Measurements from ENCODE around the gene WSB1.

The WSB1 gene

GRCh38 chr17:27281438-27281837, 12.5 kb upstream of the WSB1 start:
- DNase-seq = no peak

- DNase-seq = no peak
Observed at GRCh38 chr17:27282054-27282551, 11.8 kb upstream of the WSB1 start.

- no peak for DNase-seq
Observed at GRCh38 chr17:27283060-27283459, 10.9 kb upstream of the WSB1 start.

- DNase-seq = no peak
Observed at GRCh38 chr17:27283751-27284150, 10.2 kb upstream of the WSB1 start.

GRCh38 chr17:27284811-27285415, 9.0 kb upstream of the WSB1 start:
- no peak for DNase-seq

- DNase-seq = no peak
Observed at GRCh38 chr17:27285516-27285915, 8.4 kb upstream of the WSB1 start.

- DNase-seq = no peak
Observed at GRCh38 chr17:27288183-27288582, 5.7 kb upstream of the WSB1 start.

- DNase-seq = no peak
Observed at GRCh38 chr17:27289856-27290255, 4.1 kb upstream of the WSB1 start.

- peak; percentile 48 for DNase-seq
Observed at GRCh38 chr17:27290916-27291598, 2.9 kb upstream of the WSB1 start.

GRCh38 chr17:27293359-27293897, 486 bp upstream of the WSB1 start:
- DNase-seq = no peak

GRCh38 chr17:27294689-27295630, 1.0 kb downstream of the WSB1 start:
- peak; percentile 62 for DNase-seq

GRCh38 chr17:27295945-27296344, 2.0 kb downstream of the WSB1 start:
- no peak for DNase-seq

GRCh38 chr17:27296428-27296979, 2.6 kb downstream of the WSB1 start:
- no peak for DNase-seq

GRCh38 chr17:27299384-27300049, 5.6 kb downstream of the WSB1 start:
- DNase-seq = no peak

GRCh38 chr17:27303734-27304133, 9.8 kb downstream of the WSB1 start:
- no peak for DNase-seq

GRCh38 chr17:27306276-27306835, 12.4 kb downstream of the WSB1 start:
- DNase-seq = no peak

- no peak for DNase-seq
Observed at GRCh38 chr17:27310565-27311110, 16.7 kb downstream of the WSB1 start.

- no peak for DNase-seq
Observed at GRCh38 chr17:27313301-27313700, 19.4 kb downstream of the WSB1 start.

- no peak for DNase-seq
Observed at GRCh38 chr17:27315322-27315721, 21.4 kb downstream of the WSB1 start.

GRCh38 chr17:27315796-27316465, 22.0 kb downstream of the WSB1 start:
- DNase-seq = no peak

- no peak for DNase-seq
Observed at GRCh38 chr17:27318228-27318627, 24.3 kb downstream of the WSB1 start.

Data from NCI-H1436 (cell line).